PFSK-1 (cell line): ENCODE data around the gene BTNL2. TPM values are rescaled to one million over a fixed set of nuclear protein-coding genes. Genes with fewer than 3 reads are reported as not detected.

Experiments
- FOXP2 ChIP-seq: optimal IDR thresholded peaks from 2 replicates; pipeline ENCODE3; 2011; ENCODE audit warnings: borderline replicate concordance, control low read depth, inconsistent platforms; ENCODE audit not compliant: insufficient read depth; ENCODE audit errors: extremely low read length, extremely low read depth
- POLR2AphosphoS5 ChIP-seq: IDR thresholded peaks from 2 replicates; pipeline ENCODE4 v1.6.1; 2012; ENCODE audit warnings: low read depth, mild to moderate bottlenecking, control low read depth, low read length, moderate library complexity
- REST ChIP-seq, 2 experiments: IDR thresholded peaks; 2 replicates each; pipeline versions ENCODE4 v1.6.1 to v1.8.0; 2011 to 2012; ENCODE audit warnings: low read depth in 2 of 2, low read length in 2 of 2, control low read depth in 1 of 2, inconsistent platforms in 1 of 2, mild to moderate bottlenecking in 1 of 2, moderate library complexity in 1 of 2; ENCODE audit not compliant: insufficient read depth in 1 of 2
- SIN3A ChIP-seq: IDR thresholded peaks from 2 replicates; pipeline ENCODE4 v1.6.1; 2012; ENCODE audit warnings: mild to moderate bottlenecking, low read length, moderate library complexity, borderline replicate concordance; ENCODE audit not compliant: insufficient read depth
- TAF1 ChIP-seq: IDR thresholded peaks from 2 replicates; pipeline ENCODE4 v1.6.1; 2012; ENCODE audit warnings: low read length, control low read depth, borderline replicate concordance; ENCODE audit not compliant: insufficient read depth
- polyA plus RNA-seq: library from polyadenylated mRNA; unstranded; fragments of >200 nt; gene quantifications from one replicate; pipeline ENCODE4 v1.2.1, GENCODE V29; 2012; ENCODE audit warnings: low read depth, missing spikeins; ENCODE audit not compliant: insufficient read length

Gene BTNL2
- polyA plus RNA-seq: not detected

- TF ChIP-seq SIN3A: no peak
- TF ChIP-seq TAF1: no peak
- no peak for TF ChIP-seq REST (IDR thresholded peaks at IDR 0.05; ENCODE audit: insufficient read depth in 1 of 2, low read depth in 2 of 2, low read length in 2 of 2)
- no peak for TF ChIP-seq FOXP2
- TF ChIP-seq POLR2AphosphoS5: no peak
Measured at GRCh38 chr6:32406857-32407256, at the start of gene BTNL2. BTNL2 (minus strand) TSS chr6:32407181; CDS start chr6:32407123, 58 bp downstream.

- TF ChIP-seq SIN3A (no peak), FOXP2 (no peak), REST (IDR thresholded peaks at IDR 0.05; ENCODE audit: insufficient read depth in 1 of 2, low read depth in 2 of 2, low read length in 2 of 2) (no peak), POLR2AphosphoS5 (no peak), TAF1 (no peak)
Measured at GRCh38 chr6:32449088-32449736, 42.2 kb upstream of the BTNL2 start.

GRCh38 chr6:32447932-32448331 lies 41.0 kb upstream of the BTNL2 start:
- TF ChIP-seq FOXP2 (no peak), REST (IDR thresholded peaks at IDR 0.05; ENCODE audit: insufficient read depth in 1 of 2, low read depth in 2 of 2, low read length in 2 of 2) (no peak), TAF1 (no peak), POLR2AphosphoS5 (no peak), SIN3A (no peak)

- TF ChIP-seq POLR2AphosphoS5: no peak
- TF ChIP-seq REST (IDR thresholded peaks at IDR 0.05; ENCODE audit: insufficient read depth in 1 of 2, low read depth in 2 of 2, low read length in 2 of 2): no peak
- TF ChIP-seq FOXP2: no peak
- TF ChIP-seq SIN3A: no peak
- no peak for TF ChIP-seq TAF1
Measured at GRCh38 chr6:32445321-32445854, 38.4 kb upstream of the BTNL2 start.

- no peak for TF ChIP-seq TAF1
- TF ChIP-seq FOXP2: no peak
- no peak for TF ChIP-seq POLR2AphosphoS5
- TF ChIP-seq REST (IDR thresholded peaks at IDR 0.05; ENCODE audit: insufficient read depth in 1 of 2, low read depth in 2 of 2, low read length in 2 of 2): no peak
- TF ChIP-seq SIN3A: no peak
Measured at GRCh38 chr6:32444433-32444832, 37.5 kb upstream of the BTNL2 start.
